Left renal cortex interstitium (tissue), 4 donors: ENCODE results near the gene ITGA11. TPM values are rescaled to one million over a fixed set of nuclear protein-coding genes. Genes with fewer than 3 reads are reported as not detected.

Experiments
- DNase-seq, 4 donors: peaks; one replicate each; pipeline ENCODE4 v3.0.0-alpha.2; 2013; ENCODE audit warnings: low read depth in 4 of 4, low spot score in 2 of 4, missing footprints in 1 of 4
- polyA plus RNA-seq, 4 donors: library from polyadenylated mRNA; unstranded; fragments of 120-200 nt; gene quantifications; one replicate each; pipeline ENCODE4 v1.2.1, GENCODE V29; 2013; ENCODE audit not compliant: insufficient read length in 4 of 4

The ITGA11 gene
- polyA plus RNA-seq, 4 donors: 2.6 to 5.8 (median 4.1) TPM

- no peak for DNase-seq
These were observed 18.4 kb downstream of the ITGA11 start for GRCh38 chr15:68413363-68414205.

- no peak for DNase-seq
These were observed 19.7 kb downstream of the ITGA11 start for GRCh38 chr15:68412218-68412617.

GRCh38 chr15:68411735-68412134 lies 20.2 kb downstream of the ITGA11 start:
- no peak for DNase-seq

- no peak for DNase-seq
These were observed 20.7 kb downstream of the ITGA11 start for GRCh38 chr15:68411343-68411675.

GRCh38 chr15:68410466-68411342 lies 21.3 kb downstream of the ITGA11 start:
- DNase-seq: no peak

- no peak for DNase-seq
These were observed 22.1 kb downstream of the ITGA11 start for GRCh38 chr15:68409736-68410370.

- no peak for DNase-seq
These were observed 23.0 kb downstream of the ITGA11 start for GRCh38 chr15:68408971-68409370.

GRCh38 chr15:68407886-68408881 lies 23.8 kb downstream of the ITGA11 start:
- no peak for DNase-seq

GRCh38 chr15:68407141-68407885 lies 24.6 kb downstream of the ITGA11 start:
- no peak for DNase-seq

GRCh38 chr15:68405378-68406250 lies 26.3 kb downstream of the ITGA11 start:
- DNase-seq: no peak

- no peak for DNase-seq
These were observed 27.7 kb downstream of the ITGA11 start for GRCh38 chr15:68404056-68404798.

GRCh38 chr15:68403161-68403941 lies 28.6 kb downstream of the ITGA11 start:
- no peak for DNase-seq

GRCh38 chr15:68402432-68403160 lies 29.4 kb downstream of the ITGA11 start:
- DNase-seq: no peak

GRCh38 chr15:68401496-68402431 lies 30.2 kb downstream of the ITGA11 start:
- DNase-seq: no peak

GRCh38 chr15:68400066-68400456 lies 31.9 kb downstream of the ITGA11 start:
- DNase-seq: no peak
